Small intestine (tissue), 7 donors: ENCODE measurements around the gene COL4A2. TPM values are rescaled to one million over a fixed set of nuclear protein-coding genes. Genes with fewer than 3 reads are reported as not detected.

Experiments
- DNase-seq, 2 donors: peaks; one replicate each; pipeline versions ENCODE4 v3.0.0 to v3.0.0-alpha.2; 2013
- FAIRE-seq: peaks from 2 replicates; lab custom pipeline; 2012; peaks lifted over from hg19 to GRCh38; lab: Jason Lieb, UNC
- H3K27ac ChIP-seq, 3 donors: one replicate each; pipeline ENCODE4 v1.5.1; 2013; ENCODE audit warnings: low read length in 2 of 3, mild to moderate bottlenecking in 2 of 3, control low read depth in 1 of 3, inconsistent platforms in 1 of 3, low read depth in 1 of 3, moderate library complexity in 1 of 3
- H3K27me3 ChIP-seq, 3 donors: one replicate each; pipeline ENCODE4 v1.6.1; 2013; ENCODE audit warnings: low read length in 3 of 3, inconsistent platforms in 1 of 3; ENCODE audit not compliant: control insufficient read depth in 3 of 3, insufficient read depth in 3 of 3
- H3K36me3 ChIP-seq, 3 donors: one replicate each; pipeline ENCODE4 v1.6.1; 2013; ENCODE audit warnings: low read length in 3 of 3, inconsistent platforms in 1 of 3, low read depth in 1 of 3, mild to moderate bottlenecking in 1 of 3, moderate library complexity in 1 of 3; ENCODE audit not compliant: control insufficient read depth in 3 of 3, insufficient read depth in 2 of 3
- H3K4me1 ChIP-seq, 3 donors: one replicate each; pipeline ENCODE4 v1.6.1; 2013; ENCODE audit warnings: low read length in 2 of 3, inconsistent platforms in 1 of 3, low read depth in 1 of 3, mild to moderate bottlenecking in 1 of 3, moderate library complexity in 1 of 3; ENCODE audit not compliant: control insufficient read depth in 3 of 3, insufficient read depth in 2 of 3
- H3K4me3 ChIP-seq, 3 donors: one replicate each; pipeline ENCODE4 v1.5.1; 2013; ENCODE audit warnings: low read length in 3 of 3, control low read depth in 1 of 3, inconsistent platforms in 1 of 3, low read depth in 1 of 3, mild to moderate bottlenecking in 1 of 3, moderate library complexity in 1 of 3
- H3K9me3 ChIP-seq, 2 donors: one replicate each; pipeline ENCODE4 v1.6.1; 2013; ENCODE audit warnings: low read depth in 1 of 2, low read length in 1 of 2; ENCODE audit not compliant: control insufficient read depth in 2 of 2, insufficient read depth in 1 of 2
- WGBS, 3 donors: extraction: QIAGEN DNeasy Blood & Tissue Kit; methylation state at CpG; one replicate each; pipeline ENCODE4 v1.1.7; 2013; 5-methylcytosine and 5-hydroxymethylcytosine counted together
- polyA plus RNA-seq, 4 donors: library from polyadenylated mRNA; stranded (reverse) in 3 of 4; unstranded in 1 of 4; fragments of 200-250 nt in 3 of 4; fragments of 120-200 nt in 1 of 4; gene quantifications; one replicate each; pipeline versions ENCODE4 v1.2.1 to v1.2.3, GENCODE V29; 2013
- donor health status: healthy with polysubstance abuse.
- donor health status: control.
- donor health status: control.
- donor health status: Bipolar disorder and iron deficiency.
- donor health status: healthy.

Gene COL4A2
- polyA plus RNA-seq, 4 donors: 42.3 to 120 (median 64.6) TPM

GRCh38 chr13:110418944-110419343 is 111.9 kb downstream of the COL4A2 start:
- 75 to 81% (median 76%) methylated on average over 9 of the region's 9 CpGs for WGBS, 3 donors
- H3K27ac ChIP-seq: no peak overlapping the region
- DNase-seq (no peak), FAIRE-seq (no peak)
- no peaks in the 10 kb centered on the region for H3K9me3 ChIP-seq
- H3K4me3 ChIP-seq: no peak overlapping the region
- H3K36me3 ChIP-seq: peaks cover 0 to 14% (median 0%) of the 10 kb centered on the region in 3 donors
- no peaks in the 10 kb centered on the region for H3K4me1 ChIP-seq
- H3K27me3 ChIP-seq: peaks cover 0 to 3% (median 0%) of the 10 kb centered on the region in 3 donors

- peaks cover 0 to 14% (median 0%) of the 10 kb centered on the region in 3 donors for H3K36me3 ChIP-seq
- H3K27me3 ChIP-seq: peaks cover 0 to 3% (median 0%) of the 10 kb centered on the region in 3 donors
- DNase-seq (no peak), FAIRE-seq (no peak)
- no peaks in the 10 kb centered on the region for H3K9me3 ChIP-seq
- no peak overlapping the region for H3K4me3 ChIP-seq
- 84 to 89% (median 88%) methylated on average over 14 of the region's 14 CpGs for WGBS, 3 donors
- no peaks in the 10 kb centered on the region for H3K4me1 ChIP-seq
- peak overlapping the region in 1 of 3 donors; percentile 41 for H3K27ac ChIP-seq
Observed at GRCh38 chr13:110419381-110419791, 112.3 kb downstream of the COL4A2 start.

- peaks cover 0 to 17% (median 0%) of the 10 kb centered on the region in 3 donors for H3K36me3 ChIP-seq
- WGBS, 3 donors: 87 to 88% (median 88%) methylated on average over 7 of the region's 7 CpGs
- H3K9me3 ChIP-seq: no peaks in the 10 kb centered on the region
- FAIRE-seq: no peak
- H3K27me3 ChIP-seq: peaks cover 0 to 3% (median 0%) of the 10 kb centered on the region in 3 donors
- H3K4me1 ChIP-seq: no peaks in the 10 kb centered on the region
- H3K27ac ChIP-seq: peak overlapping the region in 1 of 3 donors; percentile 63
- peak overlapping the region in 1 of 3 donors; percentile 2 for H3K4me3 ChIP-seq
- DNase-seq: no peak
Observed at GRCh38 chr13:110419946-110420345, 112.9 kb downstream of the COL4A2 start.

- FAIRE-seq (no peak), DNase-seq (no peak)
- Histone ChIP-seq H3K27me3 (peaks cover 0 to 3% (median 0%) of the 10 kb centered on the region in 3 donors), H3K36me3 (peaks cover 0 to 18% (median 0%) of the 10 kb centered on the region in 3 donors), H3K9me3 (no peaks in the 10 kb centered on the region), H3K4me1 (no peaks in the 10 kb centered on the region), H3K4me3 (no peak overlapping the region), H3K27ac (peak overlapping the region in 1 of 3 donors; percentile 53)
- 57 to 69% (median 66%) methylated on average over 6 of the region's 6 CpGs for WGBS, 3 donors
Observed at GRCh38 chr13:110420626-110421025, 113.5 kb downstream of the COL4A2 start.

GRCh38 chr13:110421061-110421460 is 114.0 kb downstream of the COL4A2 start:
- H3K9me3 ChIP-seq: no peaks in the 10 kb centered on the region
- 71 to 78% (median 73%) methylated on average over 4 of the region's 4 CpGs for WGBS, 3 donors
- peaks cover 0 to 3% (median 0%) of the 10 kb centered on the region in 3 donors for H3K27me3 ChIP-seq
- H3K36me3 ChIP-seq: peaks cover 0 to 18% (median 0%) of the 10 kb centered on the region in 3 donors
- DNase-seq: no peak
- FAIRE-seq: no peak
- peak overlapping the region in 2 of 3 donors; percentile 33 to 53 for H3K27ac ChIP-seq
- no peaks in the 10 kb centered on the region for H3K4me1 ChIP-seq
- no peak overlapping the region for H3K4me3 ChIP-seq

- DNase-seq (no peak), FAIRE-seq (no peak)
- Histone ChIP-seq H3K27ac (peak overlapping the region in 2 of 3 donors; percentile 11 to 33), H3K36me3 (peaks cover 0 to 16% (median 0%) of the 10 kb centered on the region in 3 donors), H3K4me3 (no peak overlapping the region), H3K9me3 (no peaks in the 10 kb centered on the region), H3K27me3 (peaks cover 0 to 3% (median 0%) of the 10 kb centered on the region in 3 donors), H3K4me1 (no peaks in the 10 kb centered on the region)
- WGBS, 3 donors: 70 to 83% (median 75%) methylated on average over 11 of the region's 11 CpGs
Observed at GRCh38 chr13:110421696-110422385, 114.8 kb downstream of the COL4A2 start.

GRCh38 chr13:110422913-110423688 is 116.0 kb downstream of the COL4A2 start:
- peak overlapping the region in 1 of 3 donors; percentile 61 for H3K27ac ChIP-seq
- H3K36me3 ChIP-seq: peaks cover 0 to 16% (median 0%) of the 10 kb centered on the region in 3 donors
- H3K4me3 ChIP-seq: no peak overlapping the region
- DNase-seq (no peak), FAIRE-seq (no peak)
- H3K9me3 ChIP-seq: no peaks in the 10 kb centered on the region
- H3K4me1 ChIP-seq: no peaks in the 10 kb centered on the region
- 68 to 70% (median 69%) methylated on average over 12 of the region's 12 CpGs for WGBS, 3 donors
- peaks cover 0 to 3% (median 0%) of the 10 kb centered on the region in 3 donors for H3K27me3 ChIP-seq

- Histone ChIP-seq H3K27ac (peak overlapping the region in 1 of 3 donors; percentile 61), H3K36me3 (peaks cover 0 to 20% (median 0%) of the 10 kb centered on the region in 3 donors), H3K4me3 (no peak overlapping the region), H3K9me3 (no peaks in the 10 kb centered on the region), H3K4me1 (no peaks in the 10 kb centered on the region), H3K27me3 (peaks cover 0 to 3% (median 0%) of the 10 kb centered on the region in 3 donors)
- FAIRE-seq (no peak), DNase-seq (no peak)
- WGBS, 3 donors: 77 to 84% (median 79%) methylated on average over 11 of the region's 11 CpGs
Observed at GRCh38 chr13:110423689-110424302, 116.7 kb downstream of the COL4A2 start.
